Cardiac muscle cell (in vitro differentiated cells and primary cell): ENCODE measurements around the gene SEC23IP. TPM values are rescaled to one million over a fixed set of nuclear protein-coding genes. Genes with fewer than 3 reads are reported as not detected.

ENCODE experiments used
- DNase-seq, 2 donors: peaks; one replicate each; pipeline versions ENCODE4 v3.0.0 to v3.0.0-alpha.2; 2010 to 2017; ENCODE audit warnings: low read depth in 1 of 2, low spot score in 1 of 2
- H3K27ac ChIP-seq: fragments of 200-600 bp; sonication (generic); 2 replicates; pipeline ENCODE4 v1.5.1; 2016
- H3K27me3 ChIP-seq: fragments of 200-600 bp; sonication (generic); 2 replicates; pipeline ENCODE4 v1.6.0; 2016; ENCODE audit warnings: control low read depth
- H3K36me3 ChIP-seq: fragments of 200-600 bp; sonication (generic); 2 replicates; pipeline ENCODE4 v1.5.1; 2016; ENCODE audit warnings: control low read depth
- H3K4me1 ChIP-seq: fragments of 200-600 bp; sonication (generic); 2 replicates; pipeline ENCODE4 v1.8.1; 2017; ENCODE audit warnings: low read depth, mild to moderate bottlenecking, mixed run types
- H3K4me3 ChIP-seq: fragments of 200-600 bp; sonication (generic); 2 replicates; pipeline ENCODE4 v1.5.1; 2016; ENCODE audit warnings: mild to moderate bottlenecking
- H3K9me3 ChIP-seq: fragments of 200-600 bp; sonication (generic); 2 replicates; pipeline ENCODE4 v1.5.1; 2017; ENCODE audit warnings: low read depth, mild to moderate bottlenecking, control low read depth
- polyA plus RNA-seq: library from polyadenylated mRNA; unstranded; fragments of >200 nt; fragmentation: Nextera tagmentation; extraction: Ambion mirVana; gene quantifications from 2 replicates; pipeline ENCODE4 v1.2.1, GENCODE V29; 2016
- total RNA-seq: library from RNA; depleted of rRNA; stranded (reverse); fragments of >200 nt; gene quantifications from 2 replicates; pipeline ENCODE4 v1.2.3, GENCODE V29; 2016
- TF ChIP-seq, protein P1 (sequence below): IDR thresholded peaks from 2 replicates; pipeline ENCODE4 v1.5.1; 2012; ENCODE audit warnings: low read depth, mild to moderate bottlenecking, low read length

SEC23IP gene
- total and polyA plus RNA-seq, 2 experiments from 2014 or later = 42.1 to 42.8 TPM

- peaks cover 26% of the 10 kb centered on the region for H3K36me3 ChIP-seq
- no peaks in the 10 kb centered on the region for H3K9me3 ChIP-seq
- H3K4me1 ChIP-seq = no peaks in the 10 kb centered on the region
- H3K27me3 ChIP-seq = no peaks in the 10 kb centered on the region
- no peak overlapping the region for H3K4me3 ChIP-seq
- TF ChIP-seq, protein P1, sequence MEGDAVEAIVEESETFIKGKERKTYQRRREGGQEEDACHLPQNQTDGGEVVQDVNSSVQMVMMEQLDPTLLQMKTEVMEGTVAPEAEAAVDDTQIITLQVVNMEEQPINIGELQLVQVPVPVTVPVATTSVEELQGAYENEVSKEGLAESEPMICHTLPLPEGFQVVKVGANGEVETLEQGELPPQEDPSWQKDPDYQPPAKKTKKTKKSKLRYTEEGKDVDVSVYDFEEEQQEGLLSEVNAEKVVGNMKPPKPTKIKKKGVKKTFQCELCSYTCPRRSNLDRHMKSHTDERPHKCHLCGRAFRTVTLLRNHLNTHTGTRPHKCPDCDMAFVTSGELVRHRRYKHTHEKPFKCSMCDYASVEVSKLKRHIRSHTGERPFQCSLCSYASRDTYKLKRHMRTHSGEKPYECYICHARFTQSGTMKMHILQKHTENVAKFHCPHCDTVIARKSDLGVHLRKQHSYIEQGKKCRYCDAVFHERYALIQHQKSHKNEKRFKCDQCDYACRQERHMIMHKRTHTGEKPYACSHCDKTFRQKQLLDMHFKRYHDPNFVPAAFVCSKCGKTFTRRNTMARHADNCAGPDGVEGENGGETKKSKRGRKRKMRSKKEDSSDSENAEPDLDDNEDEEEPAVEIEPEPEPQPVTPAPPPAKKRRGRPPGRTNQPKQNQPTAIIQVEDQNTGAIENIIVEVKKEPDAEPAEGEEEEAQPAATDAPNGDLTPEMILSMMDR = no peak
- DNase-seq = no peak
- no peak overlapping the region for H3K27ac ChIP-seq
These were observed 50.4 kb downstream of the SEC23IP start for GRCh38 chr10:119942973-119943372.

DNA sequence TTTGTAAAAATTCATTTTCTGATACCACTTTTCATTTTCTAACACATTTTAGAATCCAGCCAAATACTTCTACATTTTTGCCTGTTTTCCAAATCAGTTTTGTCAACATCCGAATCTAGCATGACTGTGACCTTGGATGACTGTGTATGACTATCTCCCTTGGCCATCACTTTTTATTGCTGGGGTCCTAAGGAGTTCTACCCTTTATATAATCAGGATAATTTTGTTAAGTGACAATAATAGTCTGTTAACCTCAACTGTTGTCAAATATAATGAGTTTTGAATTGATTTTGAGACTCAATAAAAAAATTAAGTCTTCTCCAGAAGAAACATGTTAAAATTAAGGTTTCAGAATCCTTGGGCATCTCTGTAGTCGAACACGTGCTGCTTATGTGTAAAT is 53.3 kb downstream of the SEC23IP start:
- DNase-seq = no peak
- H3K27me3 ChIP-seq = no peaks in the 10 kb centered on the region
- TF ChIP-seq, protein P1 = no peak
- H3K4me1 ChIP-seq = no peaks in the 10 kb centered on the region
- no peak overlapping the region for H3K4me3 ChIP-seq
- no peak overlapping the region for H3K27ac ChIP-seq
- H3K36me3 ChIP-seq = peaks cover 21% of the 10 kb centered on the region
- H3K9me3 ChIP-seq = no peaks in the 10 kb centered on the region

- Histone ChIP-seq H3K36me3 (peaks cover 9% of the 10 kb centered on the region), H3K9me3 (no peaks in the 10 kb centered on the region), H3K4me1 (no peaks in the 10 kb centered on the region), H3K27ac (no peak overlapping the region), H3K27me3 (no peaks in the 10 kb centered on the region), H3K4me3 (no peak overlapping the region)
- TF ChIP-seq, protein P1 = no peak
- peak in 1 of 2 donors; percentile 11 for DNase-seq
These were observed 54.8 kb downstream of the SEC23IP start for GRCh38 chr10:119947300-119947699.

GRCh38 chr10:119957451-119957850 is 64.9 kb downstream of the SEC23IP start:
- DNase-seq = no peak
- TF ChIP-seq, protein P1 = no peak
- no peaks in the 10 kb centered on the region for H3K9me3 ChIP-seq
- no peak overlapping the region for H3K27ac ChIP-seq
- no peak overlapping the region for H3K4me3 ChIP-seq
- H3K27me3 ChIP-seq = no peaks in the 10 kb centered on the region
- H3K36me3 ChIP-seq = no peaks in the 10 kb centered on the region
- H3K4me1 ChIP-seq = no peaks in the 10 kb centered on the region

- Histone ChIP-seq H3K27me3 (no peaks in the 10 kb centered on the region), H3K27ac (no peak overlapping the region), H3K36me3 (no peaks in the 10 kb centered on the region), H3K4me1 (no peaks in the 10 kb centered on the region), H3K9me3 (no peaks in the 10 kb centered on the region), H3K4me3 (no peak overlapping the region)
- no peak for DNase-seq
- TF ChIP-seq, protein P1 = no peak
These were observed 70.3 kb downstream of the SEC23IP start for GRCh38 chr10:119962837-119963236.

GRCh38 chr10:119967066-119967465 is 74.5 kb downstream of the SEC23IP start:
- TF ChIP-seq, protein P1 = no peak
- H3K4me1 ChIP-seq = no peaks in the 10 kb centered on the region
- no peaks in the 10 kb centered on the region for H3K36me3 ChIP-seq
- no peaks in the 10 kb centered on the region for H3K27me3 ChIP-seq
- no peak overlapping the region for H3K27ac ChIP-seq
- no peak for DNase-seq
- H3K9me3 ChIP-seq = no peaks in the 10 kb centered on the region
- no peak overlapping the region for H3K4me3 ChIP-seq
